GM23338 (cell line): ENCODE data around the gene GRIA3. TPM values are rescaled to one million over a fixed set of nuclear protein-coding genes. Genes with fewer than 3 reads are reported as not detected.

Experiments
- ATAC-seq: fragments of 200-7000 bp; cut with Tn5 transposase; 3 replicates; pipeline ENCODE4 v1.9.1; 2020
- DNase-seq: peaks from one replicate; pipeline ENCODE4 v3.0.0-alpha.2; 2015; ENCODE audit warnings: low spot score
- H2AFZ ChIP-seq: fragments of 200-600 bp; sonication (generic); 2 replicates; pipeline ENCODE4 v1.8.0; 2016; ENCODE audit warnings: antibody characterized with exemption, mild to moderate bottlenecking, moderate library complexity
- H3F3A ChIP-seq: fragments of 200-600 bp; sonication (generic); replicated peaks from 2 replicates; pipeline ENCODE4 v1.8.0; 2017; ENCODE audit warnings: antibody characterized with exemption, mixed run types, low read depth
- H3K27ac ChIP-seq: fragments of 200-600 bp; sonication (generic); 2 replicates; pipeline ENCODE4 v1.6.1; 2016; ENCODE audit warnings: low read depth
- H3K27me3 ChIP-seq: fragments of 200-600 bp; sonication (generic); 2 replicates; pipeline ENCODE4 v1.8.0; 2016; ENCODE audit warnings: mild to moderate bottlenecking, mixed run types, moderate library complexity; ENCODE audit not compliant: insufficient read depth
- H3K36me3 ChIP-seq: fragments of 200-600 bp; sonication (generic); 2 replicates; pipeline ENCODE4 v1.8.0; 2016; ENCODE audit warnings: mild to moderate bottlenecking; ENCODE audit not compliant: insufficient read depth
- H3K4me1 ChIP-seq: fragments of 200-600 bp; sonication (generic); 2 replicates; pipeline ENCODE4 v1.8.0; 2016; ENCODE audit warnings: mild to moderate bottlenecking, moderate library complexity; ENCODE audit not compliant: insufficient read depth
- H3K4me2 ChIP-seq: fragments of 200-600 bp; sonication (generic); 2 replicates; pipeline ENCODE4 v1.7.1; 2017; ENCODE audit warnings: mixed run types
- H3K4me3 ChIP-seq: fragments of 200-600 bp; sonication (generic); 2 replicates; pipeline ENCODE4 v1.6.1; 2016; ENCODE audit warnings: mixed run types
- H3K79me2 ChIP-seq: fragments of 200-600 bp; sonication (generic); replicated peaks from 2 replicates; pipeline ENCODE4 v1.8.0; 2017; ENCODE audit warnings: mild to moderate bottlenecking; ENCODE audit not compliant: insufficient read depth
- H3K9me2 ChIP-seq: fragments of 200-600 bp; sonication (generic); 2 replicates; pipeline ENCODE4 v1.8.0; 2017; ENCODE audit not compliant: insufficient read depth
- H4K20me1 ChIP-seq: fragments of 200-600 bp; sonication (generic); replicated peaks from 2 replicates; pipeline ENCODE4 v1.8.0; 2017; ENCODE audit warnings: mild to moderate bottlenecking; ENCODE audit not compliant: insufficient read depth
- H3K27ac Mint-ChIP-seq: 2 replicates; pipeline ENCODE4 v1.8.0; 2020; ENCODE audit warnings: inconsistent platforms, mild to moderate bottlenecking, moderate library complexity, mixed read lengths
- H3K27me3 Mint-ChIP-seq: 3 replicates; pipeline ENCODE4 v1.8.0; 2022; ENCODE audit warnings: low read depth, mild to moderate bottlenecking, moderate library complexity, mixed read lengths, inconsistent platforms; ENCODE audit not compliant: insufficient read depth, poor library complexity
- H3K36me3 Mint-ChIP-seq: 3 replicates; pipeline ENCODE4 v1.8.0; 2021; ENCODE audit warnings: low read depth, mild to moderate bottlenecking, inconsistent platforms, moderate library complexity, mixed read lengths
- H3K4me1 Mint-ChIP-seq: 3 replicates; pipeline ENCODE4 v1.8.0; 2020; ENCODE audit warnings: mild to moderate bottlenecking, inconsistent platforms, mixed read lengths
- H3K4me3 Mint-ChIP-seq: 3 replicates; pipeline ENCODE4 v1.8.0; 2021; ENCODE audit warnings: moderate library complexity, mild to moderate bottlenecking, inconsistent platforms, mixed read lengths
- H3K9me3 Mint-ChIP-seq: 3 replicates; pipeline ENCODE4 v1.8.0; 2020; ENCODE audit warnings: moderate library complexity, mild to moderate bottlenecking, inconsistent platforms, mixed read lengths
- CREB1 ChIP-seq: fragments of 250-450 bp; sonication (Bioruptor Pico); IDR thresholded peaks from 2 replicates; pipeline ENCODE4 v1.5.0; 2020; ENCODE audit warnings: low read depth, mild to moderate bottlenecking, moderate library complexity
- ETS1 ChIP-seq: IDR thresholded peaks from 2 replicates; pipeline ENCODE4 v1.6.1; 2016; ENCODE audit warnings: antibody characterized with exemption
- EZH2 ChIP-seq: fragments of 200-600 bp; sonication (generic); IDR thresholded peaks from one replicate; pipeline ENCODE4 v1.8.0; 2017; ENCODE audit warnings: antibody characterized with exemption, mild to moderate bottlenecking, low read depth; ENCODE audit not compliant: unreplicated experiment
- JUNB ChIP-seq: IDR thresholded peaks from one replicate; pipeline ENCODE4 v1.6.1; 2016; ENCODE audit warnings: antibody characterized with exemption; ENCODE audit not compliant: unreplicated experiment
- NANOG ChIP-seq: IDR thresholded peaks from 2 replicates; pipeline ENCODE4 v1.6.1; 2016; ENCODE audit warnings: antibody characterized with exemption, borderline replicate concordance
- POLR2AphosphoS5 ChIP-seq: IDR thresholded peaks from 2 replicates; pipeline ENCODE4 v1.6.1; 2016; ENCODE audit warnings: antibody characterized with exemption, low read depth
- REST ChIP-seq: IDR thresholded peaks from one replicate; pipeline ENCODE4 v1.6.1; 2018; ENCODE audit warnings: antibody characterized with exemption; ENCODE audit not compliant: unreplicated experiment
- STAT1 ChIP-seq: IDR thresholded peaks from one replicate; pipeline ENCODE4 v1.6.1; 2016; ENCODE audit warnings: antibody characterized with exemption; ENCODE audit not compliant: unreplicated experiment
- ZNF114 ChIP-seq: fragments of 250-450 bp; sonication (Bioruptor Pico); IDR thresholded peaks from 2 replicates; pipeline ENCODE4 v1.5.0; 2020; ENCODE audit warnings: mild to moderate bottlenecking, moderate library complexity
- polyA plus RNA-seq: library from polyadenylated mRNA; unstranded; fragments of >200 nt; fragmentation: Nextera tagmentation; extraction: Ambion mirVana; gene quantifications from 2 replicates; pipeline ENCODE4 v1.2.1, GENCODE V29; 2016
- total RNA-seq: library from RNA; depleted of rRNA; stranded (reverse); fragments of >200 nt; shearing (Covaris generic); gene quantifications from 2 replicates; pipeline ENCODE4 v1.2.3, GENCODE V29; 2014

GRIA3 gene
- total and polyA plus RNA-seq, 2 experiments from 2014 or later = 2.7 to 5.6 TPM

- TF ChIP-seq REST (no peak), ZNF114 (no peak), NANOG (no peak), EZH2 (no peak), JUNB (no peak), STAT1 (no peak), CREB1 (CRISPR knock-in tag) (no peak)
These were observed 119.4 kb downstream of the GRIA3 start (continued) for GRCh38 chrX:123303429-123303828.

- Histone ChIP-seq H3K36me3 (no peaks in the 10 kb centered on the region), H4K20me1 (no peaks in the 10 kb centered on the region), H3K27me3 (no peaks in the 10 kb centered on the region), H3K27ac (no peak overlapping the region), H3K4me1 (no peaks in the 10 kb centered on the region), H3F3A (no peaks in the 10 kb centered on the region), H2AFZ (no peak overlapping the region), H3K79me2 (no peaks in the 10 kb centered on the region), H3K4me2 (no peak overlapping the region), H3K4me3 (no peak overlapping the region), H3K9me2 (no peaks in the 10 kb centered on the region)
- H3K36me3 Mint-ChIP-seq = no peaks in the 10 kb centered on the region
- no peak overlapping the region for H3K27ac Mint-ChIP-seq
- H3K4me1 Mint-ChIP-seq = no peaks in the 10 kb centered on the region
- no peak overlapping the region for H3K4me3 Mint-ChIP-seq
- no peaks in the 10 kb centered on the region for H3K9me3 Mint-ChIP-seq
- ATAC-seq (no peak), DNase-seq (no peak)
- H3K27me3 Mint-ChIP-seq = no peaks in the 10 kb centered on the region
- TF ChIP-seq JUNB = no peak
These were observed 124.6 kb downstream of the GRIA3 start for GRCh38 chrX:123308658-123309057.

- H4K20me1 ChIP-seq = no peaks in the 10 kb centered on the region
- H3K27me3 Mint-ChIP-seq = no peaks in the 10 kb centered on the region
- ATAC-seq (no peak), DNase-seq (no peak)
- H3K4me1 Mint-ChIP-seq = no peaks in the 10 kb centered on the region
- no peaks in the 10 kb centered on the region for H3K9me2 ChIP-seq
- H2AFZ ChIP-seq = no peak overlapping the region
- no peaks in the 10 kb centered on the region for H3K79me2 ChIP-seq
- H3K27ac ChIP-seq = no peak overlapping the region
- no peak overlapping the region for H3K4me3 ChIP-seq
- H3K36me3 Mint-ChIP-seq = no peaks in the 10 kb centered on the region
- no peaks in the 10 kb centered on the region for H3K27me3 ChIP-seq
- H3F3A ChIP-seq = no peaks in the 10 kb centered on the region
- no peak overlapping the region for H3K4me2 ChIP-seq
- no peak overlapping the region for H3K27ac Mint-ChIP-seq
- no peak overlapping the region for H3K4me3 Mint-ChIP-seq
- H3K9me3 Mint-ChIP-seq = no peaks in the 10 kb centered on the region
- H3K4me1 ChIP-seq = no peaks in the 10 kb centered on the region
- H3K36me3 ChIP-seq = no peaks in the 10 kb centered on the region
- TF ChIP-seq POLR2AphosphoS5 (no peak), ZNF114 (no peak), ETS1 (no peak), NANOG (no peak), STAT1 (no peak), REST (no peak)
These were observed 126.0 kb downstream of the GRIA3 start for GRCh38 chrX:123310112-123310511.
